DOHH2 (cell line): ENCODE results near the gene PDE2A.

Experiments used
- H3F3A ChIP-seq: fragments of 200-600 bp; sonication (generic), shearing (Covaris generic); 2 replicates; pipeline ENCODE4 v1.6.0; 2016; ENCODE audit warnings: antibody characterized with exemption, mild to moderate bottlenecking; ENCODE audit not compliant: control insufficient read depth, insufficient read depth
- H3K27ac ChIP-seq: fragments of 200-600 bp; sonication (generic); 2 replicates; pipeline ENCODE4 v1.5.1; 2014; ENCODE audit warnings: low read depth, mild to moderate bottlenecking, low read length, moderate library complexity
- H3K27me3 ChIP-seq: fragments of 200-600 bp; sonication (generic); 2 replicates; pipeline ENCODE4 v1.6.1; 2014; ENCODE audit warnings: mild to moderate bottlenecking, low read length, mixed read lengths; ENCODE audit not compliant: control insufficient read depth
- H3K36me3 ChIP-seq: fragments of 200-600 bp; sonication (generic); 2 replicates; pipeline ENCODE4 v1.6.1; 2014; ENCODE audit warnings: mild to moderate bottlenecking, low read length, moderate library complexity, mixed read lengths; ENCODE audit not compliant: control insufficient read depth
- H3K4me1 ChIP-seq: fragments of 200-600 bp; sonication (generic); 2 replicates; pipeline ENCODE4 v1.6.1; 2014; ENCODE audit warnings: mild to moderate bottlenecking, low read length, mixed read lengths; ENCODE audit not compliant: control insufficient read depth
- H3K4me2 ChIP-seq: fragments of 200-600 bp; sonication (generic); 2 replicates; pipeline ENCODE4 v1.6.0; 2014; ENCODE audit warnings: mild to moderate bottlenecking, low read length, moderate library complexity
- H3K4me3 ChIP-seq: fragments of 200-600 bp; sonication (generic); 2 replicates; pipeline ENCODE4 v1.5.1; 2014; ENCODE audit warnings: mild to moderate bottlenecking, low read length, mixed read lengths
- H3K79me2 ChIP-seq: fragments of 200-600 bp; sonication (generic); 2 replicates; pipeline ENCODE4 v1.6.1; 2014; ENCODE audit warnings: mild to moderate bottlenecking, low read length, mixed read lengths; ENCODE audit not compliant: control insufficient read depth
- H3K9me2 ChIP-seq: fragments of 200-600 bp; sonication (generic); replicated peaks from 2 replicates; pipeline ENCODE4 v1.6.1; 2014; ENCODE audit warnings: mild to moderate bottlenecking, low read length, mixed read lengths; ENCODE audit not compliant: control insufficient read depth
- H3K9me3 ChIP-seq: fragments of 200-600 bp; sonication (generic); 2 replicates; pipeline ENCODE4 v1.6.1; 2014; ENCODE audit warnings: antibody characterized with exemption, low read length, mixed read lengths; ENCODE audit not compliant: control insufficient read depth, insufficient read depth
- H4K20me1 ChIP-seq: fragments of 200-600 bp; sonication (generic); 2 replicates; pipeline ENCODE4 v1.6.0; 2014; ENCODE audit warnings: low read depth, mild to moderate bottlenecking, antibody characterized with exemption, low read length, moderate library complexity; ENCODE audit not compliant: control insufficient read depth, insufficient read depth
- CTCF ChIP-seq: fragments of 200-600 bp; sonication (generic); IDR thresholded peaks from one replicate; pipeline ENCODE4 v1.5.1; 2014; ENCODE audit warnings: antibody characterized with exemption, mild to moderate bottlenecking, low read depth, low read length; ENCODE audit not compliant: poor library complexity, severe bottlenecking
- EZH2phosphoT487 ChIP-seq: fragments of 200-600 bp; sonication (generic); IDR thresholded peaks from 2 replicates; pipeline ENCODE4 v1.6.1; 2017; ENCODE audit warnings: borderline replicate concordance, mild to moderate bottlenecking, antibody characterized with exemption, low read length, moderate library complexity, mixed read lengths

The PDE2A gene

GRCh38 chr11:72709478-72710238 lies 35.4 kb upstream of the PDE2A start:
- no peak overlapping the region for H3K27ac ChIP-seq
- H3K9me3 ChIP-seq, result no peaks in the 10 kb centered on the region
- peaks cover 3% of the 10 kb centered on the region for H3K79me2 ChIP-seq
- H3K36me3 ChIP-seq, result peaks cover 36% of the 10 kb centered on the region
- TF ChIP-seq EZH2phosphoT487 (no peak), CTCF (no peak)
- no peaks in the 10 kb centered on the region for H4K20me1 ChIP-seq
- H3K4me1 ChIP-seq, result no peaks in the 10 kb centered on the region
- H3F3A ChIP-seq, result no peaks in the 10 kb centered on the region
- H3K4me2 ChIP-seq, result no peak overlapping the region
- no peak overlapping the region for H3K4me3 ChIP-seq
- H3K27me3 ChIP-seq, result no peaks in the 10 kb centered on the region
- no peaks in the 10 kb centered on the region for H3K9me2 ChIP-seq

- H3F3A ChIP-seq, result no peaks in the 10 kb centered on the region
- H3K4me1 ChIP-seq, result no peaks in the 10 kb centered on the region
- H4K20me1 ChIP-seq, result no peaks in the 10 kb centered on the region
- H3K27me3 ChIP-seq, result no peaks in the 10 kb centered on the region
- H3K27ac ChIP-seq, result no peak overlapping the region
- peaks cover 38% of the 10 kb centered on the region; the same call in 1 of the 2 replicates for H3K36me3 ChIP-seq
- TF ChIP-seq CTCF (no peak), EZH2phosphoT487 (no peak)
- no peaks in the 10 kb centered on the region for H3K9me3 ChIP-seq
- H3K9me2 ChIP-seq, result no peaks in the 10 kb centered on the region
- H3K79me2 ChIP-seq, result no peaks in the 10 kb centered on the region
- no peak overlapping the region for H3K4me2 ChIP-seq
- H3K4me3 ChIP-seq, result no peak overlapping the region
Observed at GRCh38 chr11:72707032-72707431, 32.8 kb upstream of the PDE2A start.

- no peak overlapping the region for H3K4me3 ChIP-seq
- H3K4me1 ChIP-seq, result no peaks in the 10 kb centered on the region
- TF ChIP-seq EZH2phosphoT487, result no peak
- no peak for TF ChIP-seq CTCF
- H3K27me3 ChIP-seq, result no peaks in the 10 kb centered on the region
- H3F3A ChIP-seq, result no peaks in the 10 kb centered on the region
- H3K36me3 ChIP-seq, result peaks cover 41% of the 10 kb centered on the region
- no peaks in the 10 kb centered on the region for H4K20me1 ChIP-seq
- H3K27ac ChIP-seq, result no peak overlapping the region
- no peaks in the 10 kb centered on the region for H3K79me2 ChIP-seq
- H3K4me2 ChIP-seq, result no peak overlapping the region
- no peaks in the 10 kb centered on the region for H3K9me2 ChIP-seq
- H3K9me3 ChIP-seq, result no peaks in the 10 kb centered on the region
Observed at GRCh38 chr11:72706579-72706978, 32.4 kb upstream of the PDE2A start.
